A549 treated with AZD9567 at 1 μM for 4 hours (cell line): ENCODE data around the gene PRPF31. TPM values are rescaled to one million over a fixed set of nuclear protein-coding genes. Genes with fewer than 3 reads are reported as not detected.

Source experiments
- total RNA-seq: library from RNA; stranded (reverse); fragments of 200-300 nt; extraction: Qiagen RNA extraction; gene quantifications from 5 replicates; pipeline ENCODE4 v1.2.3, GENCODE V29; 2022; ENCODE audit not compliant: insufficient read depth

PRPF31 gene
- total RNA-seq = 108 to 123 TPM (median 114 TPM) in 5 replicates

GRCh38 chr19:54115109-54116063 is at the start of gene PRPF31, which contains the start of gene TFPT:
PRPF31 (plus strand) TSS chr19:54115754; CDS start chr19:54118279, 2,525 bp downstream.
TFPT (minus strand) TSS chr19:54115657; CDS start chr19:54115269, 388 bp downstream.

GRCh38 chr19:54081032-54081431 is 34.5 kb upstream of the PRPF31 start, which contains the start of gene TARM1:
TARM1 (minus strand) TSS chr19:54081365; CDS start chr19:54081340, 25 bp downstream.

GRCh38 chr19:54100561-54100960 is 15.0 kb upstream of the PRPF31 start, which contains the start of gene OSCAR:
OSCAR (minus strand) TSS chr19:54100803; CDS start chr19:54100792, 11 bp downstream.

GRCh38 chr19:54102421-54103169 is 13.0 kb upstream of the PRPF31 start, which contains the start of gene NDUFA3:
NDUFA3 (plus strand) TSS chr19:54102855; CDS start chr19:54102879, 24 bp downstream.

GRCh38 chr19:54137699-54138488 is 22.3 kb downstream of the PRPF31 start, which contains the start of gene CNOT3:
CNOT3 (plus strand) TSS chr19:54137762; CDS start chr19:54142979, 5,217 bp downstream.

GRCh38 chr19:54159352-54160181 is 44.0 kb downstream of the PRPF31 start, which contains the start of gene LENG1:
LENG1 (minus strand) TSS chr19:54159721; CDS start chr19:54159695, 26 bp downstream.

GRCh38 chr19:54172471-54173358 is 57.2 kb downstream of the PRPF31 start, which contains the start of gene TMC4:
TMC4 (minus strand) TSS chr19:54173160; CDS start chr19:54173117, 43 bp downstream.

Other genes with a start within 250 kb of the PRPF31 start
- 200 to 307 TPM (median 278 TPM) in 5 replicates for gene MYADM, start 247.9 kb upstream of the PRPF31 start, total RNA-seq
- 1.9 to 6.8 TPM (median 5.6 TPM) in 5 replicates for gene PRKCG, start 233.6 kb upstream of the PRPF31 start, total RNA-seq
- 5.6 to 8.6 TPM (median 8.5 TPM) in 5 replicates for gene CACNG7, start 206.5 kb upstream of the PRPF31 start, total RNA-seq
- gene CACNG8, start 152.8 kb upstream of the PRPF31 start, total RNA-seq = 0.35 to 1.1 TPM (median 0.94 TPM) in 5 replicates
- 4.2 to 11.4 TPM (median 10.2 TPM) in 5 replicates for gene CACNG6, start 124.1 kb upstream of the PRPF31 start, total RNA-seq
- gene VSTM1, start 51.9 kb upstream of the PRPF31 start, total RNA-seq = 0.45 to 0.99 TPM (median 0.63 TPM) in 4 of 5 replicates, not detected in the other
- gene TARM1, start 34.4 kb upstream of the PRPF31 start, total RNA-seq = not detected in 5 replicates
- 0.18 to 0.38 TPM (median 0.29 TPM) in 4 of 5 replicates, not detected in the other for gene OSCAR, start 15.0 kb upstream of the PRPF31 start, total RNA-seq
- 206 to 250 TPM (median 226 TPM) in 5 replicates for gene NDUFA3, start 12.9 kb upstream of the PRPF31 start, total RNA-seq
- 20.0 to 21.2 TPM (median 20.3 TPM) in 5 replicates for gene TFPT, start 97 bp upstream of the PRPF31 start, total RNA-seq
- 43.4 to 69.0 TPM (median 66.2 TPM) in 5 replicates for gene CNOT3, start 22.0 kb downstream of the PRPF31 start, total RNA-seq
- gene LENG1, start 44.0 kb downstream of the PRPF31 start, total RNA-seq = 8.1 to 9.5 TPM (median 9.0 TPM) in 5 replicates
- gene TMC4, start 57.4 kb downstream of the PRPF31 start, total RNA-seq = 0.87 to 1.3 TPM (median 1.1 TPM) in 4 of 5 replicates, not detected in the other
- gene MBOAT7, start 73.8 kb downstream of the PRPF31 start, total RNA-seq = 108 to 151 TPM (median 149 TPM) in 5 replicates
- 65.1 to 131 TPM (median 122 TPM) in 5 replicates for gene TSEN34, start 75.6 kb downstream of the PRPF31 start, total RNA-seq
- gene RPS9, start 85.1 kb downstream of the PRPF31 start, total RNA-seq = 2,144 to 2,323 TPM (median 2,292 TPM) in 5 replicates
- gene LILRB3, start 107.3 kb downstream of the PRPF31 start, total RNA-seq = 0.04 to 0.33 TPM (median 0.10 TPM) in 4 of 5 replicates, not detected in the other
- gene LILRA6, start 127.0 kb downstream of the PRPF31 start, total RNA-seq = 0.03 to 0.06 TPM in 2 of 5 replicates, not detected in the others
- gene LILRB5, start 141.5 kb downstream of the PRPF31 start, total RNA-seq = 0.04 to 0.08 TPM (median 0.06 TPM) in 4 of 5 replicates, not detected in the other
- gene LILRB2, start 165.4 kb downstream of the PRPF31 start, total RNA-seq = 0.03 to 0.06 TPM (median 0.06 TPM) in 3 of 5 replicates, not detected in the others
- gene LILRA5, start 197.4 kb downstream of the PRPF31 start, total RNA-seq = not detected in 5 replicates
- not detected in 5 replicates for gene LILRA4, start 223.4 kb downstream of the PRPF31 start, total RNA-seq
- gene LAIR1, start 249.2 kb downstream of the PRPF31 start, total RNA-seq = not detected in 5 replicates